ENCODE results near the gene MON1A.

- no peak for TF ChIP-seq CTCF (IDR thresholded peaks at IDR 0.05; ENCODE audit: low read depth, low read length, poor library complexity, severe bottlenecking)
- TF ChIP-seq EZH2phosphoT487 (IDR thresholded peaks at IDR 0.05; ENCODE audit: borderline replicate concordance, low read length): no peak
Observed at GRCh38 chr3:49883998-49884397, 45.6 kb downstream of the MON1A start.
